Raji (cell line): ENCODE results near the gene CTAG1A.
"Not testable (repeated sequence)": the region's sequence is repeated elsewhere in the genome, so short reads cannot be mapped to it uniquely, and the experiment has no call there.

ENCODE experiments used
- POLR2A ChIP-seq: IDR thresholded peaks from 2 replicates; pipeline ENCODE4 v1.6.1; 2011; ENCODE audit warnings: low read depth, low read length, control low read depth; ENCODE audit not compliant: insufficient read depth

Gene CTAG1A

GRCh38 chrX:154595559-154596249 is 10.8 kb downstream of the CTAG1A start:
- TF ChIP-seq POLR2A: no peak

DNA sequence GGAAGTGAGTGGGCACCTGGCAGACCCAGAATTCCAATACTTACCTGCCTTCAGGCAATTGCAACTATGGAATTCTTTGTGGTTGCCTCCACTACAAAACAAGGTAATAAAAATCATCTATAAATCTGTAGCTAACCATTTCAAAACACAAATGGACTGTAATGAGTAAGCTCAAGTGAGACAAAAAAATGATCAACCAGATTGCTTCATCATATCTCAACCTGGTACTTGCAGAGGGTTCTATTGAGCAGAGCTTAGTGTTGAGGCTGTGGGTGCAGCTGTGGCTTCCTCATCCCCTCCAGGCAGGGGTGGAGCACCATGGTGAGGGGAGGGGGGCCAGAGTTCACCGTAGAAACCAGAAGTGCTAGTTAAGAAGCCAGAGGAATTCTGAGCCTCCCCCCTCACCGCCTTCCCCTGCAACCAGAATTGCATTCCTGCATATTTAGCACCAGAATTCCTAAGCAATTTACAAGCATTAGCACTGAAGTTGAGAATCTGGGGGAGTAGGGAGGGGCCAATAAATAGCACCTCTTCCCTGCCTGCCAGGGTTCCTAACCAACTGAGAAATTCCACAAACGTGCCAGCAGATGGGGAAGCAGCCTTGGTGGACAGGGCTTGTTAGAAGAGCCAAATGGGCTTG is 11.5 kb downstream of the CTAG1A start:
- TF ChIP-seq POLR2A: no peak

GRCh38 chrX:154597221-154597620 is 12.3 kb downstream of the CTAG1A start:
- no peak for TF ChIP-seq POLR2A

GRCh38 chrX:154598656-154599055 is 13.7 kb downstream of the CTAG1A start:
- no peak for TF ChIP-seq POLR2A

DNA sequence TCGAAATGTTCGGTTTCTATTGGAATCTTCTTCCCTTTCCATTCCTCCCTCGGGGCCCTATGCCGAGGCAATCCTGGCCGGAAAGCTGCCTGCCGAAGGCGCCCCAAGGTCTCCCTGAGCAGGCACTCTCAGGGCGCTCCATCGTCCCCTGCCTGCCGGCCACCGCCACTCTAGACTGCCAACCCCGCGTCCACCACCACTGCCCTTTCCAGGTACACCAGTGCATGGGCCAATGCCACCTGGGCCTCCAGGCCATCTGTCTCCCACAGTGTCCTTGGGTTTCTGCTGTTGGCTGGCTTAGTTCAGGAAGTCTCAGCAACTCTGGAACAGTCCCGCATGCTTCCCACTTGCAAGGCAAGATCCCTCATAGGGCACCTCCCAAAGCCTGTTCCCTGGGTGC is 14.6 kb downstream of the CTAG1A start:
- no peak for TF ChIP-seq POLR2A

GRCh38 chrX:154600759-154601374 is 15.9 kb downstream of the CTAG1A start:
- TF ChIP-seq POLR2A: no peak

DNA sequence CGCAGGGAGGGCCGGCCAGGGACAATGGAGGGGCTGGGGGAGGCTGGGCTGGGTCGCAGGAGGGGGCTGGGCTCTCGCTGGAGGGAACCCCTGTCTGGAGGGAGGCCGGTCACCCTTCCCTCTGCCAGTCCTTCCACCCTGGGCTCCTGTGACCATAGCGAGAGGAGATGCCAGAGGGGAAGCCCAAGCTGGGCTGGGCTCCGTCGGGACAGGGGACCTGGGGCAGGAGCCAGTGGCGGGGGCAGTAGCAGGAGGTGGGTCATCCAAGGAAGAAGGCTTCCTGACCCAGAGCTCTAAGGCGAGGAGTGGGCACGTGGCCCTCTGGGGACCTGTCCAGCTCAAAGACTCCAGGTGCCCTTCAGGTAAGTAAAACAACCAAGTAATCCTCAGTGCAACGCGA is 17.3 kb downstream of the CTAG1A start:
- no peak for TF ChIP-seq POLR2A

DNA sequence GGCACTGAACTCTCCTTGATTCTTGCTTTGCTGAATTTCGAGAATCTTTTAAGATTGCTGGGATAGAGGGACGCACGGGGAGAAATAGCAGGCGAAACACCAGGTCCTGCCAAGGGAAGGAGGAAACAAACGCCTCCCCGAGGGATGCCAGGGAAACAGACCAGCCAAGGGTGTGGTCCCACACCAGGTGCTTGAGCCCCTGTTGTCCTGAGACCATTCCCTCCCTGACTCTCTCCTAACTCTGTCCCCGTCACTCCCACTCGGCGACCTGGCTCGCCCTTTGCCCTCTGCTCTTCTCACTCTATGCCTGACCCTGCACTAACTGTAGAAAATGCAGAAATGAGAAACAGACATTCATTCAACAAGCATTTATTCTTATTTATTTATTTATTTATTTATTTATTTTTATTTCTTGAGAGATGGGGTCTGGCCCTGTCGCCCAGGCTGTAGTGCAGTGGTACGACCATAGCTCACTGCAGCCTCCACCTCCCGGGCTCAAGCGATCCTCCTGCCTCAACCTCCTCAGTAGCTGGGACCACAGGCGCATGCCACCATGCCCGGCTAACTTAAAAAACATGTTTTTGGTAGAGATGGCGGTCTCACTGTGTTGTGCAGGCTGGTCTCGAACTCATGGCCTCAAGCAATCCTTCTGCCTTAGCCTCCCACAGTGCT is 18.0 kb downstream of the CTAG1A start:
- TF ChIP-seq POLR2A: no peak

GRCh38 chrX:154603438-154604430 is 18.8 kb downstream of the CTAG1A start:
- no peak for TF ChIP-seq POLR2A

DNA sequence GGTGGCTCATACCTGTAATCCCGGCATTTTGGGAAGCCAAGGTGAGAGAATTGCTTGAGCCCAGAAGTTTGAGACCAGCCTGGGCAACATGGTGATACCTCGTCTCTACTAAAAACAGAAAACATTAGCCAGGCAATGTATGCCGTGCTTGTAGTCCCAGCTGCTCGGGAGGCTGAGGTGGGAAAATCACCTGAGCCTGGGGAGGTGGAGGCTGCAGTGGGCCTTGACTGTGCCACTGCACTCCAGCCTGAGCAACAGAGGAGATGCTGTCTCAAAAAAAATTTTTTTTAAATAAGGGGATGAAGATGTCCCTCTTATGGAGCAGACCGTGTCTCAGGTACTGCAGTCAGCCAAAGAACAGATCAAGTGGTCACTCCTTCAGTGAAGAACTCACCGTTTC is 20.6 kb downstream of the CTAG1A start:
- no peak for TF ChIP-seq POLR2A

GRCh38 chrX:154607370-154607769 is 22.4 kb downstream of the CTAG1A start:
- no peak for TF ChIP-seq POLR2A

DNA sequence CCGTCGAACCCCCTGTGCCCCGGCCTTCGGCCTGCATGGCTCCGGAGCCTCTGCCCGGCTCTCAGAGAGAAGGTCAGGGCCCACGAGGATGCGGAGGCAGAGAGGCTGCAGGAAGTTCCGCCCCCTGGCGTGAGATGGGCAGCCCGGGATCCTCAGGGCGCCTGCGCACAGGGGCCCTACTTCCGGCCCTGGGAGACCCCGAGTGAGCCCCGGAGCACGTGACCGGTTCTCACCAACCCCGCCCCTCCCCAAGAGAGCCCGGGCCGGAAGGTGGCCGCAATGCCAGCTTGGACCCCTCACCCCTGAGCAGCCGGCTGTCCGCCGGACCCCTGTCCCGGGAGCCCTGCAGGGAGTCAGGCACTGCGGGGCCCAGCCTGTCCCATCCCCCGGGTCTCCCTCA is 34.2 kb downstream of the CTAG1A start, which contains the start of gene CTAG1B:
CTAG1B (minus strand) TSS at position 101 of the 400 bp plus-strand sequence; CDS start at position 37, 64 bp downstream.
- TF ChIP-seq POLR2A: not testable (repeated sequence)
